Kidney epithelial cell (primary cell): ENCODE results near the gene TTLL12. TPM values are rescaled to one million over a fixed set of nuclear protein-coding genes. Genes with fewer than 3 reads are reported as not detected.

ENCODE experiments used
- DNase-seq: peaks from one replicate; pipeline ENCODE4 v3.0.0-alpha.2; 2010; ENCODE audit warnings: low read depth
- H3K27me3 ChIP-seq: 2 replicates; pipeline ENCODE4 v1.6.0; 2011; ENCODE audit warnings: low read length; ENCODE audit not compliant: control insufficient read depth, insufficient read depth
- H3K36me3 ChIP-seq: 2 replicates; pipeline ENCODE4 v1.5.1; 2011; ENCODE audit warnings: low read length; ENCODE audit not compliant: control insufficient read depth, insufficient read depth
- H3K4me3 ChIP-seq: 2 replicates; pipeline ENCODE4 v1.5.1; 2011; ENCODE audit warnings: low read depth, mild to moderate bottlenecking, control low read depth, low read length
- CTCF ChIP-seq: IDR thresholded peaks from 2 replicates; pipeline ENCODE4 v1.5.1; 2011; ENCODE audit warnings: mild to moderate bottlenecking, moderate library complexity, low read length, control low read depth, inconsistent platforms; ENCODE audit not compliant: insufficient read depth, poor library complexity, severe bottlenecking
- total RNA-seq: library from RNA; depleted of rRNA; stranded (reverse); fragments of >200 nt; gene quantifications from 2 replicates; pipeline ENCODE4 v1.2.3, GENCODE V29; 2015

TTLL12 gene
- total RNA-seq, 1 donor from 2014 or later = 46.2 TPM

DNA sequence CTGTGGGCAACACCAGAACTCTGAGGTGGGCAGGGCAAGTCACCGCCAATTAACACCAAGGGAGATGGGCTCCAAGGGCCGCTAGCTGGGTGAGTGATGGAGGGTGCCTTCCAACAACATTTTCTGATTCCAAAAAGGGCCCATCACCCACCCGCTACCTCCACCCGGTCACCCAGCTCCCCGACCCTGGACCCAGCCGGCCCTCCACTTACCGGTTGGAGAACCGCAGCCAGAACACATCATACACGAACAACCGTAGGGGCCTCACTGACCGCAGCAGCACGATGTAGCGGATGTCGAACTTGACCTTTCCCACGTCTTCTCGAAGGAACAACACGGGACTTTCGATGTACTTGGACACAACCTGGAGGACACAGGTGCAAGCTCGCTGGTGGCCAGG is 14.7 kb downstream of the TTLL12 start:
- DNase-seq = no peak
- no peak overlapping the region for H3K4me3 ChIP-seq
- H3K27me3 ChIP-seq = no peaks in the 10 kb centered on the region
- no peak for TF ChIP-seq CTCF
- peaks cover 1% of the 10 kb centered on the region for H3K36me3 ChIP-seq

- TF ChIP-seq CTCF = no peak
- Histone ChIP-seq H3K4me3 (no peak overlapping the region), H3K36me3 (peaks cover 1% of the 10 kb centered on the region), H3K27me3 (no peaks in the 10 kb centered on the region)
- DNase-seq = no peak
These were observed 15.3 kb downstream of the TTLL12 start for GRCh38 chr22:43171607-43172006.

DNA sequence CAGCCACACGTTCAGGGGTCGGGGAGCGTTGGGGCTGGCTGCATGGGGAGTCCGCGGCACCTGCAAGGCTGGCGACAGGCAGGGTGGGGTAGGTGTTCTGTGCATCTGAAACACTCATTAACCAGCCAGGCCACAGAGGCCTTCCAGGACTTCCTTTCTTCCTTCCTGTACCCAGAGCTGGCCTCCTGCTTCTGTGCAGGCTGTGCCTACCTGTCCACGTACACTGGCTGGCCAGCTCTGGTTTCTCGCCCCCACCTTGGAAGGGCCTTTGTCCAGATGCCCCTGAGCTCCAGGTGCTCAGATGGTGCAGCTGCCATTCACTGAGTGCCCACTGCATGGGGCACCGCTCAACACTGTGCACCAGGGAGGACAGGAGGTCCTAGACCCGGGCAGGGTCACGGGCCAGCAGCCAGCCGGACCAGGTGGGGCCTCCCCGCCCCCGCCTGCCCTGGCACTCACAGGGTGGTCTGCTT is 15.9 kb downstream of the TTLL12 start:
- no peak for DNase-seq
- Histone ChIP-seq H3K27me3 (no peaks in the 10 kb centered on the region), H3K36me3 (peaks cover 1% of the 10 kb centered on the region), H3K4me3 (no peak overlapping the region)
- TF ChIP-seq CTCF = no peak

DNA sequence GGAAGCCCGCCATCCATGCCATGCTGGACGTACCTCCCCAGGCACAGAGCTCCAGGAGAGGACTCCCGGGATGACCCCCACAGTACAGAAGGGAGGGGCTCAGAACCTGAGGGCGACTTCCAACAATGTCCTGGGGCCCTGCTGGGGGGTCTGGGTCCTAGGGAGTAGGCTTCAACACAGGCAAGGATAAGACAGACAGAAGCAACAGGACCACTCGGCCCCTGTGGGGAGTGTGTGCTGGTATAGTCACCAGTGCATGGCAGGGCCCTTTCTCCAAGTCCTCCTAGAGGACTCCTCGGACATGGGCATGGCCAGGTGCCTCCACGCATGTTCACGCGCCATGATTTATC is 16.8 kb downstream of the TTLL12 start:
- DNase-seq = no peak
- peaks cover 1% of the 10 kb centered on the region for H3K36me3 ChIP-seq
- no peak overlapping the region for H3K4me3 ChIP-seq
- no peak for TF ChIP-seq CTCF
- H3K27me3 ChIP-seq = no peaks in the 10 kb centered on the region

DNA sequence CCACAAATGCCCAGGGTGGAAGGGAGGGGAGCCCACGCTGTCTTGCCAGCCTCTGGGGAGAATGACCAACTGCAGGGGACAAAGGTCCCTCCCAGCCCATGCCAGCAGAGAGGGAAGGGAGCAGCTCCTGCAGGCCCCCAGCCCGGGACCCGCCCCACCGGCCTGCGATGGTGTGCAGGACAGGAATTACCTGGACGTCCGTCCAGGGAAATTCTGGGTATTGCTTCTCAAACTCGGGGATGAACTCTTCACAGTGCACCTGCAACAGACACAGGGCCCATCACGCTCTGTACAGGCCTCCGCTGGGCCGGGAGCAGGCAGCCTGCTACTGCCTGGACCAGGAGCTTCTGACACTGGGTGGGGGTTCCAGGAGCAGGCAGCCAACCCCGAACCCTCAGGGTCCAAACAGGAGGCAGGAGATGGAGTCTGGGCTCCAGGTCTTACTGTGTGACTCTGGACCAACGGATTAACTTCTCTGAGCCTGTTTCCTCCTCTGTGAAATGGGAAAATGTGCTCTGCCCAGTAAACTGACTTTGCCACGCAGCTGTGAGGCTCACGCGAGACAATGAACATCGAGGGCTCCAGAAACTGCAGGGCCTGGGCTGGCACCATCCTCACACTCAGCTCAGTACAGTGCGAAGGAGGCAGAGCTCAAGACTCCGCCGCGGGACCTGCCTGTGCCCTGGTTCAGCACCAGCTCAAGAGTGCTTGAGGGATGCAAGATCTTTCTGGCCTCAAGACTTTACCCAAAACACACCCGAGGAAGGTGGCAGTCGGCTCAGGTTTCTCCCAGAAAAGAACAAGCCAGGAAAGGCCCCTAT is 17.4 kb downstream of the TTLL12 start:
- no peak for TF ChIP-seq CTCF
- peaks cover 1% of the 10 kb centered on the region for H3K36me3 ChIP-seq
- DNase-seq = no peak
- H3K27me3 ChIP-seq = no peaks in the 10 kb centered on the region
- H3K4me3 ChIP-seq = no peak overlapping the region
